Transverse colon (tissue), 4 donors: Measurements from ENCODE around the gene TOMM20. TPM values are rescaled to one million over a fixed set of nuclear protein-coding genes. Genes with fewer than 3 reads are reported as not detected.
A peak's percentile ranks its signal among the peaks of the same experiment; 100 is the strongest.

Source experiments
- DNase-seq: peaks from one replicate; pipeline ENCODE4 v3.0.0-alpha.2; 2019
- H3K27ac ChIP-seq, 4 donors: fragments of 200-600 bp; sonication (generic); 2 replicates each; pipeline ENCODE4 v1.5.1; 2016 to 2018; ENCODE audit warnings: inconsistent platforms in 4 of 4
- H3K27me3 ChIP-seq: fragments of 200-600 bp; sonication (generic); 2 replicates; pipeline ENCODE4 v1.5.1; 2017; ENCODE audit warnings: inconsistent platforms
- H3K36me3 ChIP-seq, 4 donors: fragments of 200-600 bp; sonication (generic); 2 replicates each; pipeline ENCODE4 v1.5.1; 2017 to 2019; ENCODE audit warnings: inconsistent platforms in 4 of 4
- H3K4me1 ChIP-seq, 4 donors: fragments of 200-600 bp; sonication (generic); 2 replicates each; pipeline ENCODE4 v1.5.1; 2017 to 2020; ENCODE audit warnings: inconsistent platforms in 4 of 4
- H3K4me3 ChIP-seq, 4 donors: fragments of 200-600 bp; sonication (generic); 1 replicate in 1 of 4; 2 replicates in 3 of 4; pipeline versions ENCODE4 v1.5.1 to v1.6.1; 2017 to 2019; ENCODE audit warnings: inconsistent platforms in 4 of 4
- H3K9me3 ChIP-seq, 2 donors: fragments of 200-600 bp; sonication (generic); 2 replicates each; pipeline ENCODE4 v1.5.1; 2017 to 2019; ENCODE audit warnings: inconsistent platforms in 2 of 2
- EP300 ChIP-seq: sonication (generic); formaldehyde crosslinking; IDR thresholded peaks from one replicate; pipeline ENCODE4 v1.6.1; 2017; ENCODE audit warnings: antibody characterized with exemption, low read depth
- POLR2A ChIP-seq: fragments of 450-650 bp; IDR thresholded peaks from one replicate; pipeline ENCODE4 v1.6.1; 2016; ENCODE audit warnings: antibody characterized with exemption, mild to moderate bottlenecking, moderate library complexity
- POLR2AphosphoS5 ChIP-seq, 3 donors: sonication (generic); formaldehyde crosslinking; IDR thresholded peaks; one replicate each; pipeline ENCODE4 v1.6.1; 2016; ENCODE audit warnings: antibody characterized with exemption in 3 of 3
- WGBS, 2 donors: methylation state at CpG; one replicate each; pipeline ENCODE4 v1.1.5; 2018; ENCODE audit warnings: low coverage in 1 of 2; 5-methylcytosine and 5-hydroxymethylcytosine counted together
- in situ Hi-C, 4 donors: fragments of 200-750 bp; cut with MboI; loops; one replicate each; pipeline versions ENCODE4 v1.15.0 to v1.15.1; 2017; ENCODE audit warnings: low sequenced_read_pairs in 3 of 4, low pct_ligation_motif_present in 1 of 4, low pct_unique_long_range_greater_than_20kb in 1 of 4
- intact Hi-C: fragments of 100-400 bp; cut with DNase I; formaldehyde crosslinking; loops from one replicate; pipeline ENCODE4 v1.15.1; 2023; ENCODE audit warnings: low total_unique reads
- total RNA-seq, 4 donors: library from RNA; depleted of rRNA; stranded (reverse); fragments of >200 nt; gene quantifications; one replicate each; pipeline ENCODE4 v1.1.0, GENCODE V29; 2016
- TF ChIP-seq, protein P1 (sequence below), 5 experiments: fragments of 200-600 bp in 3 of 5; fragments of 450-650 bp in 2 of 5; sonication (generic) in 3 of 5; IDR thresholded peaks; 1 replicate in 2 of 5; 2 replicates in 3 of 5; pipeline ENCODE4 v1.5.1; 2016 to 2017; ENCODE audit warnings: antibody characterized with exemption in 5 of 5, inconsistent platforms in 3 of 5, mild to moderate bottlenecking in 2 of 5, moderate library complexity in 1 of 5

The TOMM20 gene
- total RNA-seq, 4 donors from 2014 or later = 16.9 to 72.9 (median 54.5) TPM

DNA sequence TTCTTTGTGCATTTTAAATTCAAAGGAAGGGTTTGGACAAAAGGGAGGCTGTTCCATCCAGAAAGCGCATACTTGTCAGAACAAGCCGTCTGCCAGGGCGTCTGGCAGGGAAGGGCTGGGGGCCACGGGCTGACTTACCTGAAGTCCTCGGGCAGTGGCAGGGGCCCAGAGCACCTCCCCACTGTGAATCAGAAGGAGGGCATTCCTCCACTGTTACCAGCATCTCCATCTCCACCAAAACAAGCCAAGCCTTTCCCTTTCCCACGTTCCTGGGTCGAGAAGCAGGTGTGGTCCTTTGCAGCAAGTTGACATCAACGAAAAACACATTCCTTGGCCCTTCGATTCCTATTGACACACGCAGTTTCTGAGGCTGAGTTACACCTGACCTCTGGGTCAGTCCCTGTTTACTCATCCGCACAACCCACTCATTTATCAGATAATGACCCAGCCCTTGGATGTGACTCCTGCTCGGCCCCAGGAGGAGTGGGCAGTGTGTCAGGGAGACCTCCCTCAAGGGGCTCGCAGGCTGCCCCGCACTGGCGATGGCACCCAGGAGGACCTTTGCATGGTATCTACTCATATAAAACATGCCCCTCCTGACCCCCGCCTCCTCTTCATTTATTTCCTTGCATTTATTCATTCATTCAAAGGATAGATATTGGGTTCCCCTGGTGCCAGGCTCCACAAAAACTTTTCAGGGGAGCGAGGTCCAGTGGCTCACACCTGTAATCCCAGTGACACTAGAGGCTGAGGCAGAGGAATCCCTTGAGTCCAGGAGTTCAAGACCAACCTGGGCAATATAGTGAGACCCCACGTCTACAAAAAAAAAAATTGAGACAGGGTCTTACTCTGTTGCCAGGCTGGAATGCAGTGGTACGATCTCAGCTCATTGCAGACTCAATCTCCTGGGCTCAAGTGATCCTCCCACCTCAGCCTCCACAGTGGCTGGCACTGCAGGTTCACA lies 60.2 kb downstream of the TOMM20 start:
- peak overlapping the region; percentile 72 to 87 (median 84) for H3K27ac ChIP-seq
- H3K9me3 ChIP-seq = no peaks in the 10 kb centered on the region
- TF ChIP-seq, protein P1, sequence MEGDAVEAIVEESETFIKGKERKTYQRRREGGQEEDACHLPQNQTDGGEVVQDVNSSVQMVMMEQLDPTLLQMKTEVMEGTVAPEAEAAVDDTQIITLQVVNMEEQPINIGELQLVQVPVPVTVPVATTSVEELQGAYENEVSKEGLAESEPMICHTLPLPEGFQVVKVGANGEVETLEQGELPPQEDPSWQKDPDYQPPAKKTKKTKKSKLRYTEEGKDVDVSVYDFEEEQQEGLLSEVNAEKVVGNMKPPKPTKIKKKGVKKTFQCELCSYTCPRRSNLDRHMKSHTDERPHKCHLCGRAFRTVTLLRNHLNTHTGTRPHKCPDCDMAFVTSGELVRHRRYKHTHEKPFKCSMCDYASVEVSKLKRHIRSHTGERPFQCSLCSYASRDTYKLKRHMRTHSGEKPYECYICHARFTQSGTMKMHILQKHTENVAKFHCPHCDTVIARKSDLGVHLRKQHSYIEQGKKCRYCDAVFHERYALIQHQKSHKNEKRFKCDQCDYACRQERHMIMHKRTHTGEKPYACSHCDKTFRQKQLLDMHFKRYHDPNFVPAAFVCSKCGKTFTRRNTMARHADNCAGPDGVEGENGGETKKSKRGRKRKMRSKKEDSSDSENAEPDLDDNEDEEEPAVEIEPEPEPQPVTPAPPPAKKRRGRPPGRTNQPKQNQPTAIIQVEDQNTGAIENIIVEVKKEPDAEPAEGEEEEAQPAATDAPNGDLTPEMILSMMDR (IDR thresholded peaks at IDR 0.05) = no peak
- TF ChIP-seq POLR2A (no peak), POLR2AphosphoS5 (IDR thresholded peaks at IDR 0.05) (no peak), EP300 (no peak)
- intact Hi-C loops (loop anchor here (1.0 to 10.0 kb wide), 2 partner anchors 18 to 244 kb away; no protein-coding TSS in a partner anchor), in situ Hi-C loops (loop anchor here in 1 of 4 donors (25.0 kb wide), 1 partner anchor 356 kb away; no protein-coding TSS in a partner anchor)
- H3K36me3 ChIP-seq = no peaks in the 10 kb centered on the region
- H3K27me3 ChIP-seq = no peaks in the 10 kb centered on the region
- H3K4me3 ChIP-seq = no peak overlapping the region
- DNase-seq = no peak
- H3K4me1 ChIP-seq = peaks cover 22 to 51% (median 27%) of the 10 kb centered on the region in 4 donors
- 66 to 71% methylated on average over 9 to 19 of the region's 19 CpGs for WGBS, 2 donors

DNA sequence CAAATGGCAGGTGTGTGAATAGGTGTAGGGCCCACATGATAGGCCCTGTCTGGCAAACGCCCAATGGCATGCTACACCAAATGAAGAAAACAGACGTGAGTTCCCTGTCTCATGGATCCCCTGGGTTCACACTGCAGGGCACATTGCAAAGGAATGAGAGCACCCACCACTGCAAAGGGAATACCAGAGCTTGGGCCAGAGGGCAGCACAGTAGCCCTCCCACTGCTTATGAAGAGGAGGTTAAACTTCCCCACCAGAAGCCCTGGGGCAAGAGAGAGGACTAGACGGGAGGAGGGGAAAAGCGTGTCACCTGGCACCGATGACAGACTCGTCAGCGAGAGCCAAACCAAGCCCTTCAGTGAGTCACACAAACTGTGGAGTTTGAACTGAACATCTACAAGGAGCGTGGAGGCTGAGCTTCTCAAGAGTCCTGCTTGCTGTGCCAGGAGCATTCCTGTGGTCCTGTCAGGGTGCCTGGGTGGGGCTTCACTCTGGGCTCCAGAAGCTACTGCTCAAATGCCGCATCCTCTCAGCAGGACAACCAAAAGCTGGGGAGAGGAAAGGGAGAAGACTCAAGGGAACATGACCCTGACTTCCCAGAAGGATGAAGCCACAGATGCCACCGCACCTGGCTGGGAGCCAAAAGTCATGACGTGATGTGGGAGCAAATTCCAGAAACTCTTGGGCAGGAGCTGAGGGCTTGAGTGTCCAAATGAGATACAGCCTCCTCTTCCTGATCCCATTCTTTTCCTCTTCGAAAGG lies 61.1 kb downstream of the TOMM20 start:
- no peaks in the 10 kb centered on the region for H3K36me3 ChIP-seq
- no peak overlapping the region for H3K4me3 ChIP-seq
- WGBS, 2 donors = 17 to 38% methylated on average over 2 to 11 of the region's 12 CpGs
- peak; percentile 87 for DNase-seq
- peaks cover 25 to 54% (median 31%) of the 10 kb centered on the region in 4 donors for H3K4me1 ChIP-seq
- peak overlapping the region; percentile 72 to 87 (median 84) for H3K27ac ChIP-seq
- no peaks in the 10 kb centered on the region for H3K9me3 ChIP-seq
- in situ Hi-C loops (loop anchor here in 1 of 4 donors (25.0 kb wide), 1 partner anchor 355 kb away; no protein-coding TSS in a partner anchor), intact Hi-C loops (loop anchor here (10.0 kb wide), 1 partner anchor 243 kb away; no protein-coding TSS in a partner anchor)
- no peaks in the 10 kb centered on the region for H3K27me3 ChIP-seq
- TF ChIP-seq POLR2A (peak; percentile 53), EP300 (no peak), POLR2AphosphoS5 (IDR thresholded peaks at IDR 0.05) (peak; percentile 60 to 85 (median 79))
- TF ChIP-seq, protein P1 (IDR thresholded peaks at IDR 0.05) = no peak

- H3K27me3 ChIP-seq = no peaks in the 10 kb centered on the region
- no peak for DNase-seq
- WGBS, 2 donors = 0 to 70% methylated on average over 1 to 9 of the region's 9 CpGs
- TF ChIP-seq EP300 (no peak), POLR2A (no peak)
- TF ChIP-seq, protein P1 (IDR thresholded peaks at IDR 0.05) = no peak
- no peaks in the 10 kb centered on the region for H3K9me3 ChIP-seq
- H3K4me3 ChIP-seq = no peak overlapping the region
- H3K27ac ChIP-seq = peak overlapping the region; percentile 80 to 86 (median 84)
- intact Hi-C loops = loop anchor here (10.0 kb wide), 1 partner anchor 238 kb away; no protein-coding TSS in a partner anchor
- in situ Hi-C loops = loop anchor here in 1 of 4 donors (25.0 kb wide), 1 partner anchor 351 kb away; no protein-coding TSS in a partner anchor
- H3K4me1 ChIP-seq = peaks cover 36 to 54% (median 44%) of the 10 kb centered on the region in 4 donors
- no peaks in the 10 kb centered on the region for H3K36me3 ChIP-seq
These were observed 65.4 kb downstream of the TOMM20 start for GRCh38 chr1:235063068-235063765.
